Gastrocnemius medialis (tissue), 4 donors: ENCODE data around the gene ARHGAP26.

Source experiments
- POLR2A ChIP-seq, 2 donors: fragments of 450-650 bp; IDR thresholded peaks; one replicate each; pipeline ENCODE4 v1.6.1; 2017; ENCODE audit warnings: antibody characterized with exemption in 2 of 2, mild to moderate bottlenecking in 2 of 2, moderate library complexity in 2 of 2
- TF ChIP-seq, protein P1 (sequence below), 5 experiments: fragments of 450-650 bp in 3 of 5; fragments of 200-600 bp in 2 of 5; sonication (generic) in 2 of 5; IDR thresholded peaks in 4 of 5; conservative IDR thresholded peaks in 1 of 5; 1 replicate in 4 of 5; 2 replicates in 1 of 5; pipeline ENCODE4 v1.5.1; 2016 to 2019; ENCODE audit warnings: antibody characterized with exemption in 5 of 5, mild to moderate bottlenecking in 3 of 5, moderate library complexity in 3 of 5

DNA sequence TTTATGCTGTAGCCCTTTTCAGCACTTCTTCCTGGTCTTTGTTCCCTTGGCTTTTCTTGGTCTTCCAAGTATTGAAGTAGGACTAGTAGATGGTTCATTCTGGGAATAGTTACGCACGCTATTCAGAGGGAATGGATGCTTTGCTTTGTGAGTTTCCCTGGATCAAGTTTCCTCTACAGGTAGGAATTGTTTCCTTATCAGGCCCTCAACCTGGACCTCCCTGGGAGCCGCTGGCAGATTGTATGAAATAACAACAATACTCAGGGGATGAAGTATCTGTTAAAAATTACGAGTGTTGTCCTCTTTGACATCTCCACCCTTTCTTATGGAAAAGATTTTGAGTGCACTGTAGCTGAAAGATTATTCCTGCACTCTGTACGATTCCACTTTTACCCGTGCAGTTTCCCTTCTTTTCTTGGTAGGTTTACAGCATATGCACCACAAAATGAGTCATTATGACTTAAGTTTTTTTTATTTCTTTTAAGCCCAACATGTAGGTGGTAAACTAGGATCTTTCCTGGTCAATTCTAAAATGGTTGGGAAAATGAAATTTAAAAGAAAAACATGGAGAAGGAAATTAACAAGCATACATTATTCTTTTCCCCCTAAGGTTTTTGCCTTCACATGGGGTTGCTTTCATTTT is 57.9 kb downstream of the ARHGAP26 start:
- TF ChIP-seq, protein P1, sequence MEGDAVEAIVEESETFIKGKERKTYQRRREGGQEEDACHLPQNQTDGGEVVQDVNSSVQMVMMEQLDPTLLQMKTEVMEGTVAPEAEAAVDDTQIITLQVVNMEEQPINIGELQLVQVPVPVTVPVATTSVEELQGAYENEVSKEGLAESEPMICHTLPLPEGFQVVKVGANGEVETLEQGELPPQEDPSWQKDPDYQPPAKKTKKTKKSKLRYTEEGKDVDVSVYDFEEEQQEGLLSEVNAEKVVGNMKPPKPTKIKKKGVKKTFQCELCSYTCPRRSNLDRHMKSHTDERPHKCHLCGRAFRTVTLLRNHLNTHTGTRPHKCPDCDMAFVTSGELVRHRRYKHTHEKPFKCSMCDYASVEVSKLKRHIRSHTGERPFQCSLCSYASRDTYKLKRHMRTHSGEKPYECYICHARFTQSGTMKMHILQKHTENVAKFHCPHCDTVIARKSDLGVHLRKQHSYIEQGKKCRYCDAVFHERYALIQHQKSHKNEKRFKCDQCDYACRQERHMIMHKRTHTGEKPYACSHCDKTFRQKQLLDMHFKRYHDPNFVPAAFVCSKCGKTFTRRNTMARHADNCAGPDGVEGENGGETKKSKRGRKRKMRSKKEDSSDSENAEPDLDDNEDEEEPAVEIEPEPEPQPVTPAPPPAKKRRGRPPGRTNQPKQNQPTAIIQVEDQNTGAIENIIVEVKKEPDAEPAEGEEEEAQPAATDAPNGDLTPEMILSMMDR (IDR thresholded peaks at IDR 0.05 in 4 of 5, conservative IDR thresholded peaks at IDR 0.05 in 1 of 5) = no peak
- TF ChIP-seq POLR2A (IDR thresholded peaks at IDR 0.05) = no peak
